H1 (cell line): Measurements from ENCODE around the gene ZNF511.

ENCODE experiments used
- FOSL1 ChIP-seq: IDR thresholded peaks from 2 replicates; pipeline ENCODE4 v1.6.1; 2011; ENCODE audit warnings: mild to moderate bottlenecking, low read depth, low read length, moderate library complexity; ENCODE audit not compliant: insufficient read depth
- POLR2A ChIP-seq, 2 experiments: IDR thresholded peaks; 1 replicate in 1 of 2; 2 replicates in 1 of 2; pipeline ENCODE4 v1.6.1; 2011; ENCODE audit warnings: low read depth in 2 of 2, low read length in 2 of 2, mild to moderate bottlenecking in 2 of 2; ENCODE audit errors: control extremely low read depth in 1 of 2
- RFX5 ChIP-seq: IDR thresholded peaks from 2 replicates; pipeline ENCODE4 v1.6.1; 2011; ENCODE audit warnings: low read depth, low read length, improper control_type of control experiment, borderline replicate concordance
- TF ChIP-seq, protein P1 (sequence below), 3 experiments: IDR thresholded peaks; 1 replicate in 2 of 3; 2 replicates in 1 of 3; pipeline versions ENCODE4 v1.5.1 to v1.6.1; 2011; ENCODE audit warnings: low read length in 3 of 3, mild to moderate bottlenecking in 3 of 3, inconsistent platforms in 2 of 3, low read depth in 1 of 3, moderate library complexity in 1 of 3; ENCODE audit not compliant: insufficient read depth in 1 of 3; ENCODE audit errors: control extremely low read depth in 1 of 3

DNA sequence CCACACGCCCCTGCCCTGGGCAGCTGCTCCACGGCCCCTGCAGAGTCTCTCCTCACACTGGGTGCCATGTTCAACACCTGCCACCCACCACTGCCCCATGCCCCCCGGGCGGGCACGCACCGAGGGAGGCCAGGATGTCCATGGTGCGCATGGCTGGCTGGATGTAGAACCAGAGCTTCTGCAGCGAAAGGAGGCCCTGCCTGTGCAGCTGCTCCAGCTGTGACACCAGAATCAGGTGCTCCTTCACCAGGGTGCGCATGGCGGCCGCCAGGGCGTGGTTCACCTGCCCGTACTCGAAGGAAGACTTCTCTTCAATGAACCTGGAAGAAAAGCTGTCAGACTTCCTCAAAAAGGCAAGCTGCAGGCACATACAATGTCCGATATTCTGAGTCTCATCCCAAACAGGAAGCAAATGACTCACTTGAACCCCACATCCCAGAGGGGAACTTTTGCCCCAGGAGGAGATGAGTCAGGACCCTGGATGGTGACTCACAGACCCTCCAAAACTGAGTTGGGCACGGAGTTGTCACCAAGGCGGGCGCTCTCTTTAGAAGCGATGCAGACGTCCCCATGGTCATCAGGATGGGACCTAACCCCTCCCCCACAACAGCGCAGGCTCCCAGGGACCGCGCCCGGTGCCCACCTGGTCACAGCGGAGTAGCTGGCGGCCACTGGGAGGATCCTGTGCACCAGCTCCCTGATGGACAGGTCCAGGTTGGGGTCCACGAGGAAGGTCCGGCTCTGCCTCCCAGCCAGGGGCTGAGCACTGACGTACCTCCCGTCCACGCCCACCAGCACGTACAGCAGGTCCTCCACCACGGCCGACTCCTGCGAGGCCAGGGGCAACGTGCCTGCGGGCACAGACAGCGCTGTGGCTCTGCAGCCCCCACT, 15.6 kb upstream of the ZNF511 start:
- TF ChIP-seq POLR2A (IDR thresholded peaks at IDR 0.05; ENCODE audit: control extremely low read depth in 1 of 2, low read depth in 2 of 2, low read length in 2 of 2), result no peak
- no peak for TF ChIP-seq FOSL1
- TF ChIP-seq, protein P1, sequence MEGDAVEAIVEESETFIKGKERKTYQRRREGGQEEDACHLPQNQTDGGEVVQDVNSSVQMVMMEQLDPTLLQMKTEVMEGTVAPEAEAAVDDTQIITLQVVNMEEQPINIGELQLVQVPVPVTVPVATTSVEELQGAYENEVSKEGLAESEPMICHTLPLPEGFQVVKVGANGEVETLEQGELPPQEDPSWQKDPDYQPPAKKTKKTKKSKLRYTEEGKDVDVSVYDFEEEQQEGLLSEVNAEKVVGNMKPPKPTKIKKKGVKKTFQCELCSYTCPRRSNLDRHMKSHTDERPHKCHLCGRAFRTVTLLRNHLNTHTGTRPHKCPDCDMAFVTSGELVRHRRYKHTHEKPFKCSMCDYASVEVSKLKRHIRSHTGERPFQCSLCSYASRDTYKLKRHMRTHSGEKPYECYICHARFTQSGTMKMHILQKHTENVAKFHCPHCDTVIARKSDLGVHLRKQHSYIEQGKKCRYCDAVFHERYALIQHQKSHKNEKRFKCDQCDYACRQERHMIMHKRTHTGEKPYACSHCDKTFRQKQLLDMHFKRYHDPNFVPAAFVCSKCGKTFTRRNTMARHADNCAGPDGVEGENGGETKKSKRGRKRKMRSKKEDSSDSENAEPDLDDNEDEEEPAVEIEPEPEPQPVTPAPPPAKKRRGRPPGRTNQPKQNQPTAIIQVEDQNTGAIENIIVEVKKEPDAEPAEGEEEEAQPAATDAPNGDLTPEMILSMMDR (IDR thresholded peaks at IDR 0.05; ENCODE audit: control extremely low read depth in 1 of 3, insufficient read depth in 1 of 3, low read depth in 1 of 3, low read length in 3 of 3), result no peak
- no peak for TF ChIP-seq RFX5
